LNCaP clone FGC (cell line): ENCODE data around the gene COL7A1.

Source experiments
- DNase-seq: peaks from one replicate; pipeline ENCODE4 v3.0.0-alpha.2; 2011; ENCODE audit warnings: low read depth
- H3K4me3 ChIP-seq: 2 replicates; pipeline ENCODE4 v1.5.1; 2011; ENCODE audit warnings: mild to moderate bottlenecking, low read depth, low read length, control low read depth
- TF ChIP-seq, protein P1 (sequence below): IDR thresholded peaks from 2 replicates; pipeline ENCODE4 v1.5.1; 2012; ENCODE audit warnings: mild to moderate bottlenecking; ENCODE audit not compliant: control insufficient read depth, insufficient read depth; ENCODE audit errors: extremely low read depth

Gene COL7A1

DNA sequence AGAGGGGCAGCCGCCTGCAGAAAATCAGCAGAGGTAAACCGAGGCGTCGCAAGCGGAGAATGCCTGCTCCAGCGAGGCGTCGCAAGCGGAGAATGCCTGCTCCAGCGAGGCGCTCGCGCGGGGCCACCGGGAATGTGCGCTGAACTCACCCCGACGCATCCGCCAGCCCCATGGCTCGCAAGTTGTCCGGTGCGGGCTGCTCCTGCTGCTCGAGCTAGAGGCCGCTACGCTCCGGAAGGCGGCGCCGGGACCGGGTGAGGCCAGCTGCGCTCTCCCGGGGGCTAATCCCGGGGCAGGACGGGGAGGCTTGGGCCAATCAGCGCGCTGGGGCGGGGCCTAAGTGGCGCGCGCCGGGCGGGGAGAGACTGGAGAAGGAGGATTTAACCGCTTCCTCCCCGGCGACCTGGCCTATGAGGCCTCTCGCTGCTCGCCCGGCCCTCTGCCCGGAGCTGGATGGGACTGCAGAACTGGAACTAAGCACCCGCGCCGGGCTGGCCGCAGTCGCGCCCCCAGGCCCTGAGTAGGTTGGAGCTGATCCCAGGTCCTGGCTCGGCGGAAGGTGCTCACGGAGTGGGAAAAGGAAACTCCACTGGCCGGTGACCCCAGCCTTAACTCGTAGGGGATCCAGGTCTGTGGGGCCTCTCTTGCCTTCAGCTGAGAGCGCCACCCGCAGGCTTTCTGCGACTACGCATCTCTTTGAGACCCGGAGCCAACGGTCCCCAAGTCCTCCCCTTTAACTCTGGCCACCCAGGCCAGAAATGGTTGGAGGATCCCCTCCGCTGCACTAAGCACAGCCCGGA lies 40.3 kb upstream of the COL7A1 start, which contains the start of gene SLC26A6:
SLC26A6 (minus strand) TSS at position 240 of the 800 bp plus-strand sequence; CDS start at position 172, 68 bp downstream.
- TF ChIP-seq, protein P1, sequence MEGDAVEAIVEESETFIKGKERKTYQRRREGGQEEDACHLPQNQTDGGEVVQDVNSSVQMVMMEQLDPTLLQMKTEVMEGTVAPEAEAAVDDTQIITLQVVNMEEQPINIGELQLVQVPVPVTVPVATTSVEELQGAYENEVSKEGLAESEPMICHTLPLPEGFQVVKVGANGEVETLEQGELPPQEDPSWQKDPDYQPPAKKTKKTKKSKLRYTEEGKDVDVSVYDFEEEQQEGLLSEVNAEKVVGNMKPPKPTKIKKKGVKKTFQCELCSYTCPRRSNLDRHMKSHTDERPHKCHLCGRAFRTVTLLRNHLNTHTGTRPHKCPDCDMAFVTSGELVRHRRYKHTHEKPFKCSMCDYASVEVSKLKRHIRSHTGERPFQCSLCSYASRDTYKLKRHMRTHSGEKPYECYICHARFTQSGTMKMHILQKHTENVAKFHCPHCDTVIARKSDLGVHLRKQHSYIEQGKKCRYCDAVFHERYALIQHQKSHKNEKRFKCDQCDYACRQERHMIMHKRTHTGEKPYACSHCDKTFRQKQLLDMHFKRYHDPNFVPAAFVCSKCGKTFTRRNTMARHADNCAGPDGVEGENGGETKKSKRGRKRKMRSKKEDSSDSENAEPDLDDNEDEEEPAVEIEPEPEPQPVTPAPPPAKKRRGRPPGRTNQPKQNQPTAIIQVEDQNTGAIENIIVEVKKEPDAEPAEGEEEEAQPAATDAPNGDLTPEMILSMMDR, result peak; percentile 45
- peak; percentile 86 for DNase-seq
- H3K4me3 ChIP-seq, result peak within 1 kb of the TSS; percentile 95

DNA sequence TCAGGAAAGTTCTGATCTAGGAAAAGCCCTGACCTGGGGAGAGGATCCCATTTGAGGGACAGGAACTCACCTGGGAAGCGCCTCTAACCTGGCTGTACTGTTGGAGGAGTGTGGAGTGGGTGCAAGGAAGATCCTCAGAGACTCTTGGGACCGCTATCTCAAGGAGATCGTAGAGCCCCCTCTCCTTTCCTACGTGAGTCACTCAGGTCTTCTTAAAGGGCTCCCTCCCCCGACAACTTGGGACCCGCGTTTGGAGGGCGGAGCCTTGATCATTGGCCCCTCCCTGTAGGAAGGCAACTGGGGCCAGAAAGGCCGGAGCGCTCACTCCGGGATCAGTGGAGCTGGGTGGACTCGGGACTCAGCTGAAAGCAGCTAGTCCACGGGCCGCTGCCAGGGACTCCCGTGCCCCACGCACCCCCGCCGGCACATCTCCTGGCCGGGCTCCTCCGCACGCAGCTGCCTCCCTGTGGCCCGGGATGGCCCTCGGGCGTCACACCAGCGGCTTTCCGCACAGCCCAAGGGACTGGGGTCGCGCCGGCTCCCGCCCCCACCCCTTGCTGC lies 39.6 kb upstream of the COL7A1 start:
- H3K4me3 ChIP-seq, result peak overlapping the region; percentile 95
- no peak for DNase-seq
- TF ChIP-seq, protein P1, result no peak

DNA sequence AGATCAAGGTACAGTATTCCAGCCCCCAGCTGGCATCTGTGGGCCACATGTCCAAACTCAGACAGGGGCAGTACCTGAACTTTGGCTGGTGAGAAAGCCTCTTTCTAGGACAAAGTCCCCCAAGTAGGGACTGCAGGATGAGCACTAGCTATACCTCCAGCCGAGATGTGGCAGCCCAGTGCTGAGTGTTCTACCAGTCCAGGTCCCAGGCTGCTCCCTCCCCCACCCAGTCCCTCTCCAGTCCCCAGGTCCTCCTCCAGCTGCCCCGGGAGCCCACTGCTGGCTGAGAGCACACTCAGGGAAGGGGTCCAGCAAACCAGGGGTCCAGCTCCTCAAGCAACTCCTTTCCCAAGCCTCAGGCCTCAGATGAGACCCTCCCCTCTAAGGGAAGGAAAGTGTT lies 38.6 kb upstream of the COL7A1 start:
- no peak for DNase-seq
- H3K4me3 ChIP-seq, result 0 out of 2 replicates have a peak overlapping the region, but pooled peaks have one; percentile 95
- TF ChIP-seq, protein P1, result no peak

GRCh38 chr3:48633256-48633655 lies 38.1 kb upstream of the COL7A1 start:
- DNase-seq, result no peak
- H3K4me3 ChIP-seq, result no peak overlapping the region
- TF ChIP-seq, protein P1, result no peak

DNA sequence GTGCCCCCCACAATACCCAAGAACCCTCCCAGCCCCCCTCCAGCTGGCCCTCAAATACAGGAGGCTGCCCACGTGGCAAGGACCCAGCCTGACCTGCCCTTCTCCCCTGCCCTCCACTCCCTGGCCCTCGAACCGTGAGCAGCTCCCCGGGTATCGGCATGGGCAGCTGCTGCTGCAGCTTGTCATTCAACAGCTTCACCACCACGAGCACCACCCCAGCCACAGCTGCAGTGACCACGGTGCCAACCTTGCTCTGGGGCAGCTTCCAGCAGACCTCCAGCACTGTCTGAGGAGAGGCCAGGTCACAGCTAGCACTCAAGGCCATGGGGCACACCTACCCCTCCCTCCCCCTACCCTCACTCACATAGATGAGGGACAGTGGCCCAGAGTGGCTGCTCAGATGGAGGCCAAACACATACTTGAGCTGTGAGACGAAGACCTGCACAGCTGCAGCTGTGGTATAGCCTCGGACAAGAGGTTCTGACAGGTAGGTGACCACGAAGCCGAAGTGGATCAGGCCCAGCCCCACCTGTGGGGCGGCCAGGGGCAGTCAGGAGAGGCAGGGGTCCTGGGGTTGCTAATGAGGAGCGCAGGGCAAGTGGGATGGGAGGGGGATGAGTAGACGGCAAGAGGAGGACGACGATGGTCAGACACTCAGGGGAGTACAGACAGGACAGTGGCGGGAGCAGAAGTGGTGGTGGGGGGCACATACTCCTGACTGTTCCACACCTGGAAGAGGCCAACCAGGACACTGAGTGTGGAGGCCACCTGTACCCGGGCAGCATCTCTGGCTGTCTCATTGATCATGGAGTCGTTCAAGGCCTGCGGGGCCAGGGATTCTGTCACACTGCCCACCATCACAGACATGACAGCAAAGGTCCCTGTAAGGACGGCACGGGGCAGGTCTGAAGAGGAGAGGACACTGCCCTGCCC lies 36.7 kb upstream of the COL7A1 start:
- TF ChIP-seq, protein P1, result no peak
- DNase-seq, result no peak
- no peak overlapping the region for H3K4me3 ChIP-seq

DNA sequence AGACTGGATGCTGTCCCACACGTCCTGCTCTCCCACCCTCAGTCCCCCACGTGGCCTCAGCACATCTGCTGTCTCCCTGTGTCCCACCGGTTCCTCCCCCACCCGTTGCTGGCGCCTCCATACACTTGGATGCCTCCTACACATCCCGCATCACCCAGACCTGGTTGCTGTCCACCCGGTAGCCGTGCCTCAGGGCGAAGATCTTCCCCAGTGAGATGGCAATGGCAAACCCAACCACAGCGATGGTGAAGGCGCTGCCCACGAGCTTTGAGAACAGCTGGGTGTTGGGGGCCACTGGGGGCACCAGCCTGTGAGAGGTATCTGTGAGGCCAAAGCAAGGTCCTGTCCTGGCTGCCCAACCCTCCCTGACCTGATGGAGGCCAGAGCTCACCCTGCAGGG lies 35.7 kb upstream of the COL7A1 start:
- no peak for DNase-seq
- H3K4me3 ChIP-seq, result no peak overlapping the region
- TF ChIP-seq, protein P1, result no peak
